Liver (tissue), 9 donors: ENCODE data around the gene CSMD2. TPM values are rescaled to one million over a fixed set of nuclear protein-coding genes. Genes with fewer than 3 reads are reported as not detected.

ENCODE experiments used
- DNase-seq: peaks from one replicate; pipeline ENCODE4 v3.0.0-alpha.2; 2017; ENCODE audit warnings: low spot score
- H3K27ac ChIP-seq, 2 donors: one replicate each; pipeline ENCODE4 v1.7.0; 2013; ENCODE audit warnings: inconsistent platforms in 2 of 2, low read length in 2 of 2, control low read depth in 1 of 2, low read depth in 1 of 2, mild to moderate bottlenecking in 1 of 2
- H3K27me3 ChIP-seq, 4 donors: one replicate each; pipeline versions ENCODE4 v1.6.1 to v1.7.0; 2013; ENCODE audit warnings: low read length in 3 of 4, inconsistent platforms in 1 of 4, mild to moderate bottlenecking in 1 of 4, moderate library complexity in 1 of 4; ENCODE audit not compliant: control insufficient read depth in 4 of 4, insufficient read depth in 4 of 4
- H3K36me3 ChIP-seq, 4 donors: one replicate each; pipeline versions ENCODE4 v1.6.1 to v1.7.0; 2013; ENCODE audit warnings: low read length in 3 of 4, mild to moderate bottlenecking in 3 of 4, low read depth in 1 of 4, moderate library complexity in 1 of 4; ENCODE audit not compliant: control insufficient read depth in 4 of 4, insufficient read depth in 3 of 4
- H3K4me1 ChIP-seq, 4 donors: one replicate each; pipeline versions ENCODE4 v1.6.1 to v1.7.0; 2013; ENCODE audit warnings: low read length in 3 of 4, mild to moderate bottlenecking in 3 of 4, moderate library complexity in 1 of 4; ENCODE audit not compliant: control insufficient read depth in 4 of 4, insufficient read depth in 4 of 4
- H3K4me3 ChIP-seq, 3 donors: one replicate each; pipeline versions ENCODE4 v1.6.1 to v1.7.0; 2013; ENCODE audit warnings: low read length in 3 of 3, control low read depth in 1 of 3, low read depth in 1 of 3, mild to moderate bottlenecking in 1 of 3
- H3K9ac ChIP-seq, 2 donors: one replicate each; pipeline ENCODE4 v1.7.0; 2013; ENCODE audit warnings: low read length in 2 of 2, mild to moderate bottlenecking in 2 of 2, moderate library complexity in 2 of 2, control low read depth in 1 of 2, low read depth in 1 of 2
- H3K9me3 ChIP-seq, 4 donors: one replicate each; pipeline versions ENCODE4 v1.6.1 to v1.7.0; 2013; ENCODE audit warnings: low read length in 3 of 4; ENCODE audit not compliant: control insufficient read depth in 4 of 4
- EGR1 ChIP-seq, 2 donors: IDR thresholded peaks; 2 replicates each; pipeline ENCODE4 v1.6.1; 2016 to 2018; ENCODE audit warnings: antibody characterized with exemption in 2 of 2, low read depth in 2 of 2
- FOXA1 ChIP-seq: IDR thresholded peaks from 2 replicates; pipeline ENCODE4 v1.6.1; 2016; ENCODE audit warnings: antibody characterized with exemption
- GABPA ChIP-seq, 2 donors: IDR thresholded peaks in 1 of 2; conservative IDR thresholded peaks in 1 of 2; 2 replicates each; pipeline ENCODE4 v1.6.1; 2016; ENCODE audit warnings: antibody characterized with exemption in 2 of 2, mild to moderate bottlenecking in 1 of 2, moderate library complexity in 1 of 2
- HNF4A ChIP-seq, 2 donors: conservative IDR thresholded peaks; 2 replicates each; pipeline ENCODE4 v1.6.1; 2016; ENCODE audit warnings: antibody characterized with exemption in 2 of 2, mild to moderate bottlenecking in 2 of 2
- HNF4G ChIP-seq: IDR thresholded peaks from 2 replicates; pipeline ENCODE4 v1.6.1; 2016; ENCODE audit warnings: antibody characterized with exemption
- JUND ChIP-seq, 2 donors: IDR thresholded peaks; 2 replicates each; pipeline ENCODE4 v1.6.1; 2016; ENCODE audit warnings: antibody characterized with exemption in 2 of 2
- NR2F2 ChIP-seq: IDR thresholded peaks from 2 replicates; pipeline ENCODE4 v1.6.1; 2016; ENCODE audit warnings: antibody characterized with exemption
- RAD21 ChIP-seq, 2 donors: IDR thresholded peaks; 2 replicates each; pipeline ENCODE4 v1.6.1; 2016; ENCODE audit warnings: antibody characterized with exemption in 2 of 2, mild to moderate bottlenecking in 2 of 2
- RXRA ChIP-seq, 2 donors: IDR thresholded peaks; 2 replicates each; pipeline ENCODE4 v1.6.1; 2017 to 2018; ENCODE audit warnings: antibody characterized with exemption in 2 of 2, mild to moderate bottlenecking in 1 of 2
- SP1 ChIP-seq: IDR thresholded peaks from 2 replicates; pipeline ENCODE4 v1.6.1; 2018; ENCODE audit warnings: antibody characterized with exemption, mild to moderate bottlenecking
- TAF1 ChIP-seq: conservative IDR thresholded peaks from 2 replicates; pipeline ENCODE4 v1.6.1; 2016; ENCODE audit warnings: antibody characterized with exemption, mild to moderate bottlenecking
- YY1 ChIP-seq: IDR thresholded peaks from 2 replicates; pipeline ENCODE4 v1.6.1; 2016; ENCODE audit warnings: antibody characterized with exemption, mild to moderate bottlenecking
- WGBS: extraction: QIAGEN DNeasy Blood & Tissue Kit; methylation state at CpG from one replicate; pipeline ENCODE4 v1.1.7; 2013; 5-methylcytosine and 5-hydroxymethylcytosine counted together
- polyA plus RNA-seq, 2 donors: library from polyadenylated mRNA; stranded (reverse) in 1 of 2; unstranded in 1 of 2; fragments of 200-250 nt in 1 of 2; fragments of >200 nt in 1 of 2; fragmentation: Nextera tagmentation in 1 of 2; extraction: Ambion mirVana in 1 of 2; gene quantifications; one replicate each; pipeline versions ENCODE4 v1.2.1 to v1.2.3, GENCODE V29; 2013 to 2015
- total RNA-seq, 2 donors: library from RNA; depleted of rRNA; stranded (reverse); fragments of >200 nt; gene quantifications; one replicate each; pipeline ENCODE4 v1.2.3, GENCODE V29; 2014
- TF ChIP-seq, protein P1 (sequence below): IDR thresholded peaks from 2 replicates; pipeline ENCODE4 v1.6.1; 2016; ENCODE audit warnings: antibody characterized with exemption, mild to moderate bottlenecking
- TF ChIP-seq, protein P2 (sequence below): IDR thresholded peaks from 2 replicates; pipeline ENCODE4 v1.6.1; 2016; ENCODE audit warnings: antibody characterized with exemption
- TF ChIP-seq, protein P3 (sequence below): IDR thresholded peaks from 2 replicates; pipeline ENCODE4 v1.6.1; 2016; ENCODE audit warnings: antibody characterized with exemption
- TF ChIP-seq, protein P4 (sequence below): fragments of 150-350 bp; IDR thresholded peaks from 2 replicates; pipeline ENCODE4 v1.5.1; 2017; ENCODE audit warnings: improper control_type of control experiment, low read depth, low read length; ENCODE audit not compliant: missing input control
- donor health status: healthy.
- donor health status: healthy.
- donor health status: healthy.
- donor health status: healthy.
- donor health status: healthy.

CSMD2 gene
- total and polyA plus RNA-seq, 4 donors = 0.08 to 0.09 TPM; not detected in 2

DNA sequence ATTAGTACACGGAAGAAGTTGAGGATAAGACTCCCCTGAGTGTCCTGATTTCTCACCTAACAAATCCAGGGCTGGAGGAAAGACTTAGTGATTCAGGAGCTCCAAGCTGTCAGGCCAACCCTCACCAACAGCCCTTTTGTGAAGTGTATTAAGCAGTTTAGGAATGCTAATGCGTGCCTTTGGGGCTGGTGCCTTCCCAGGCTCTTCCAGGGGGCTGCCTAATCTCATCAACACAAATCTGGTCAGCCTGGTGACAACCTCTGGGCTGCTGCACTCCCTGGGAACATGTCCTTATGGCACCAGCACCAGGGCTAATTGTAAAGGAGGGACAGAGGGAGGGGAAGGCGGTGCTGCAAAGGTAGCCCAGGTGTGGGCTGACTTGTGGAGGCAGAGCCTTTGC, 15.5 kb downstream of the CSMD2 start:
- WGBS = 47% methylated on average over 3 of the region's 3 CpGs

DNA sequence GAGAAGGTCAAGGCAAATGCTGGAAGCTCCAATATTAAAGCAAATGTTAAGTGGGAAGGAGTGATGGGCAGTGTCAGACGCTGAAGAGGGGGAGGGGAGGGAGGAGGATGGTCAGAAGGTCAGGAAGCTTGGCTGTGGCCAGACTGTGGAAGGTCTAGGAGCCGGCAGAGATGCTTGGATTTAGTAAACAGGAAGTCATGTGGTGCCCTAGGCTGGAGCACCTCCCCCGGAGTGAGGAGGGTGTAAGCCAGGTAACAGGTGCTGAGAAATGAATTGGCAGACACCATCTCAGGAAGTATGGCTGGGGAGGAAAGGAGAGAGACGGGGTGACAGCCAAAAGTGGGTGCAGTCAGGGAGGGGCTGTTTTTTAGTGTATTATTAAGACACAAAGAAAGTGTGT, 17.7 kb downstream of the CSMD2 start:
- Histone ChIP-seq H3K27ac (no peak overlapping the region), H3K4me1 (no peaks in the 10 kb centered on the region), H3K36me3 (no peaks in the 10 kb centered on the region), H3K9me3 (no peaks in the 10 kb centered on the region), H3K4me3 (no peak overlapping the region), H3K27me3 (peaks cover 0 to 2% (median 0%) of the 10 kb centered on the region in 4 donors), H3K9ac (no peak overlapping the region)
- 20% methylated on average over 4 of the region's 4 CpGs for WGBS
- no peak for DNase-seq
- TF ChIP-seq HNF4G (no peak), JUND (IDR thresholded peaks at IDR 0.05) (no peak), YY1 (no peak), RAD21 (IDR thresholded peaks at IDR 0.05) (no peak), FOXA1 (no peak), NR2F2 (no peak), EGR1 (IDR thresholded peaks at IDR 0.05; ENCODE audit: low read depth in 2 of 2) (no peak), SP1 (no peak), GABPA (IDR thresholded peaks at IDR 0.05 in 1 of 2, conservative IDR thresholded peaks at IDR 0.05 in 1 of 2) (no peak), RXRA (IDR thresholded peaks at IDR 0.05) (no peak), TAF1 (no peak)
- TF ChIP-seq, protein P1, sequence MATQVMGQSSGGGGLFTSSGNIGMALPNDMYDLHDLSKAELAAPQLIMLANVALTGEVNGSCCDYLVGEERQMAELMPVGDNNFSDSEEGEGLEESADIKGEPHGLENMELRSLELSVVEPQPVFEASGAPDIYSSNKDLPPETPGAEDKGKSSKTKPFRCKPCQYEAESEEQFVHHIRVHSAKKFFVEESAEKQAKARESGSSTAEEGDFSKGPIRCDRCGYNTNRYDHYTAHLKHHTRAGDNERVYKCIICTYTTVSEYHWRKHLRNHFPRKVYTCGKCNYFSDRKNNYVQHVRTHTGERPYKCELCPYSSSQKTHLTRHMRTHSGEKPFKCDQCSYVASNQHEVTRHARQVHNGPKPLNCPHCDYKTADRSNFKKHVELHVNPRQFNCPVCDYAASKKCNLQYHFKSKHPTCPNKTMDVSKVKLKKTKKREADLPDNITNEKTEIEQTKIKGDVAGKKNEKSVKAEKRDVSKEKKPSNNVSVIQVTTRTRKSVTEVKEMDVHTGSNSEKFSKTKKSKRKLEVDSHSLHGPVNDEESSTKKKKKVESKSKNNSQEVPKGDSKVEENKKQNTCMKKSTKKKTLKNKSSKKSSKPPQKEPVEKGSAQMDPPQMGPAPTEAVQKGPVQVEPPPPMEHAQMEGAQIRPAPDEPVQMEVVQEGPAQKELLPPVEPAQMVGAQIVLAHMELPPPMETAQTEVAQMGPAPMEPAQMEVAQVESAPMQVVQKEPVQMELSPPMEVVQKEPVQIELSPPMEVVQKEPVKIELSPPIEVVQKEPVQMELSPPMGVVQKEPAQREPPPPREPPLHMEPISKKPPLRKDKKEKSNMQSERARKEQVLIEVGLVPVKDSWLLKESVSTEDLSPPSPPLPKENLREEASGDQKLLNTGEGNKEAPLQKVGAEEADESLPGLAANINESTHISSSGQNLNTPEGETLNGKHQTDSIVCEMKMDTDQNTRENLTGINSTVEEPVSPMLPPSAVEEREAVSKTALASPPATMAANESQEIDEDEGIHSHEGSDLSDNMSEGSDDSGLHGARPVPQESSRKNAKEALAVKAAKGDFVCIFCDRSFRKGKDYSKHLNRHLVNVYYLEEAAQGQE = no peak
- TF ChIP-seq, protein P2, sequence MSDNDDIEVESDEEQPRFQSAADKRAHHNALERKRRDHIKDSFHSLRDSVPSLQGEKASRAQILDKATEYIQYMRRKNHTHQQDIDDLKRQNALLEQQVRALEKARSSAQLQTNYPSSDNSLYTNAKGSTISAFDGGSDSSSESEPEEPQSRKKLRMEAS = no peak
- TF ChIP-seq, protein P3, sequence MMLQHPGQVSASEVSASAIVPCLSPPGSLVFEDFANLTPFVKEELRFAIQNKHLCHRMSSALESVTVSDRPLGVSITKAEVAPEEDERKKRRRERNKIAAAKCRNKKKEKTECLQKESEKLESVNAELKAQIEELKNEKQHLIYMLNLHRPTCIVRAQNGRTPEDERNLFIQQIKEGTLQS = no peak

More for the DNA sequence above, 15.5 kb downstream of the CSMD2 start:
- TF ChIP-seq NR2F2 (no peak), EGR1 (IDR thresholded peaks at IDR 0.05; ENCODE audit: low read depth in 2 of 2) (no peak), HNF4G (no peak), JUND (IDR thresholded peaks at IDR 0.05) (no peak), HNF4A (conservative IDR thresholded peaks at IDR 0.05) (no peak), SP1 (no peak), RXRA (IDR thresholded peaks at IDR 0.05) (no peak), FOXA1 (no peak), RAD21 (IDR thresholded peaks at IDR 0.05) (no peak), TAF1 (no peak)
- TF ChIP-seq, protein P3 = no peak
- TF ChIP-seq, protein P1 = no peak
- TF ChIP-seq, protein P2 = no peak
- TF ChIP-seq, protein P4, sequence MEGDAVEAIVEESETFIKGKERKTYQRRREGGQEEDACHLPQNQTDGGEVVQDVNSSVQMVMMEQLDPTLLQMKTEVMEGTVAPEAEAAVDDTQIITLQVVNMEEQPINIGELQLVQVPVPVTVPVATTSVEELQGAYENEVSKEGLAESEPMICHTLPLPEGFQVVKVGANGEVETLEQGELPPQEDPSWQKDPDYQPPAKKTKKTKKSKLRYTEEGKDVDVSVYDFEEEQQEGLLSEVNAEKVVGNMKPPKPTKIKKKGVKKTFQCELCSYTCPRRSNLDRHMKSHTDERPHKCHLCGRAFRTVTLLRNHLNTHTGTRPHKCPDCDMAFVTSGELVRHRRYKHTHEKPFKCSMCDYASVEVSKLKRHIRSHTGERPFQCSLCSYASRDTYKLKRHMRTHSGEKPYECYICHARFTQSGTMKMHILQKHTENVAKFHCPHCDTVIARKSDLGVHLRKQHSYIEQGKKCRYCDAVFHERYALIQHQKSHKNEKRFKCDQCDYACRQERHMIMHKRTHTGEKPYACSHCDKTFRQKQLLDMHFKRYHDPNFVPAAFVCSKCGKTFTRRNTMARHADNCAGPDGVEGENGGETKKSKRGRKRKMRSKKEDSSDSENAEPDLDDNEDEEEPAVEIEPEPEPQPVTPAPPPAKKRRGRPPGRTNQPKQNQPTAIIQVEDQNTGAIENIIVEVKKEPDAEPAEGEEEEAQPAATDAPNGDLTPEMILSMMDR = no peak
- H3K27ac ChIP-seq = no peak overlapping the region
- H3K9me3 ChIP-seq = no peaks in the 10 kb centered on the region
- no peak for DNase-seq
- H3K4me1 ChIP-seq = no peaks in the 10 kb centered on the region
- H3K9ac ChIP-seq = no peak overlapping the region
- H3K36me3 ChIP-seq = no peaks in the 10 kb centered on the region
- H3K27me3 ChIP-seq = peaks cover 0 to 2% (median 0%) of the 10 kb centered on the region in 4 donors
- H3K4me3 ChIP-seq = no peak overlapping the region
